Uterus (tissue), 2 donors: Measurements from ENCODE around the gene KRT33A.
A peak's percentile ranks its signal among the peaks of the same experiment; 100 is the strongest.

ENCODE experiments used
- POLR2A ChIP-seq, 2 donors: fragments of 450-650 bp; IDR thresholded peaks; one replicate each; pipeline ENCODE4 v1.6.1; 2016; ENCODE audit warnings: antibody characterized with exemption in 2 of 2, mild to moderate bottlenecking in 1 of 2, moderate library complexity in 1 of 2
- TF ChIP-seq, protein P1 (sequence below), 4 experiments: fragments of 200-600 bp in 2 of 4; fragments of 450-650 bp in 2 of 4; sonication (generic) in 2 of 4; IDR thresholded peaks; one replicate each; pipeline ENCODE4 v1.5.1; 2016 to 2019; ENCODE audit warnings: antibody characterized with exemption in 4 of 4, mild to moderate bottlenecking in 2 of 4, moderate library complexity in 1 of 4

DNA sequence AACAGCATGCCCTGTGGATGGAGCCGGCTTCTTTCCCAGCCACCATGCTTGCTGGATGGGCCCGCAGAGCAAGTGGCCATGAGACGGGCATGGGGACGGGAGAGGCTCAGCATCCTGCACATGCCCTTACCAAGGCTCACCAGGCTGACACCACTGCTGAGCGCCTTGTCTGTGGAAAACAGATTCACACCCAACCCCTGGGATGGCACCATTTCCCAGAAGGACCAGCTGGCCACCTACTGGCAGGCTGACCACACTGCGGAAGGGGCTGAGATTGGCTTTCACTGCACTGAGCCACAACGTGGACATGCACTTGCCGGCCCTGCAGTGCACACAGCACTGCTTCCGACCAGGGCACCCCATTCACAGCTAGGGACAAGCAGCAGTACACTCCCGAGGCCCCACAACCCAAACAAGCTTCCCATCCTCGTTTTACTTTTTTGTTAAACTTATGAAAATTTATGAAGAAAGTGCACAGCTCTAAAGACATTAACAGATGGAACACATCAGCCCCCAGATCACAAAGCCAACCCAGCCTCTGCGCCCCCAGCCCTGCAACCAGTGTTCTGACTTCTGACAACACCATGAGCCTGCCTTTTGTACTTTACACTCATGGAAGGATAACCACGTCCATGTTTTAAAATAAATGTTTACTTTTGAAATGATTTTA lies 21.2 kb downstream of the KRT33A start:
- TF ChIP-seq, protein P1, sequence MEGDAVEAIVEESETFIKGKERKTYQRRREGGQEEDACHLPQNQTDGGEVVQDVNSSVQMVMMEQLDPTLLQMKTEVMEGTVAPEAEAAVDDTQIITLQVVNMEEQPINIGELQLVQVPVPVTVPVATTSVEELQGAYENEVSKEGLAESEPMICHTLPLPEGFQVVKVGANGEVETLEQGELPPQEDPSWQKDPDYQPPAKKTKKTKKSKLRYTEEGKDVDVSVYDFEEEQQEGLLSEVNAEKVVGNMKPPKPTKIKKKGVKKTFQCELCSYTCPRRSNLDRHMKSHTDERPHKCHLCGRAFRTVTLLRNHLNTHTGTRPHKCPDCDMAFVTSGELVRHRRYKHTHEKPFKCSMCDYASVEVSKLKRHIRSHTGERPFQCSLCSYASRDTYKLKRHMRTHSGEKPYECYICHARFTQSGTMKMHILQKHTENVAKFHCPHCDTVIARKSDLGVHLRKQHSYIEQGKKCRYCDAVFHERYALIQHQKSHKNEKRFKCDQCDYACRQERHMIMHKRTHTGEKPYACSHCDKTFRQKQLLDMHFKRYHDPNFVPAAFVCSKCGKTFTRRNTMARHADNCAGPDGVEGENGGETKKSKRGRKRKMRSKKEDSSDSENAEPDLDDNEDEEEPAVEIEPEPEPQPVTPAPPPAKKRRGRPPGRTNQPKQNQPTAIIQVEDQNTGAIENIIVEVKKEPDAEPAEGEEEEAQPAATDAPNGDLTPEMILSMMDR (IDR thresholded peaks at IDR 0.05), result peak in 3 of 4 experiments; percentile 32 to 46 (median 42)
- TF ChIP-seq POLR2A (IDR thresholded peaks at IDR 0.05), result no peak
